HEK293T (cell line): ENCODE results near the gene ZNF333.

Experiments
- ARNT ChIP-seq: fragments of 450-650 bp; IDR thresholded peaks from 2 replicates; pipeline ENCODE4 v1.6.1; 2017; ENCODE audit warnings: mild to moderate bottlenecking
- BHLHE40 ChIP-seq: fragments of 450-650 bp; IDR thresholded peaks from 2 replicates; pipeline ENCODE4 v1.6.1; 2016; ENCODE audit warnings: mild to moderate bottlenecking, moderate library complexity, borderline replicate concordance
- CTBP1 ChIP-seq: fragments of 450-650 bp; IDR thresholded peaks from 2 replicates; pipeline ENCODE4 v1.6.1; 2016; ENCODE audit warnings: borderline replicate concordance
- ELF4 ChIP-seq: fragments of 450-650 bp; IDR thresholded peaks from 2 replicates; pipeline ENCODE4 v1.6.1; 2017; ENCODE audit warnings: antibody characterized with exemption
- FOXA1 ChIP-seq: fragments of 450-650 bp; IDR thresholded peaks from 2 replicates; pipeline ENCODE4 v1.6.1; 2016; ENCODE audit warnings: mild to moderate bottlenecking
- FOXK2 ChIP-seq: fragments of 450-650 bp; IDR thresholded peaks from 2 replicates; pipeline ENCODE4 v1.6.1; 2016; ENCODE audit warnings: mild to moderate bottlenecking
- FOXM1 ChIP-seq: fragments of 450-650 bp; IDR thresholded peaks from 2 replicates; pipeline ENCODE4 v1.6.1; 2017; ENCODE audit warnings: mild to moderate bottlenecking, borderline replicate concordance
- L3MBTL2 ChIP-seq: fragments of 450-650 bp; conservative IDR thresholded peaks from 2 replicates; pipeline ENCODE4 v1.6.1; 2016; ENCODE audit warnings: mild to moderate bottlenecking
- NFRKB ChIP-seq: fragments of 450-650 bp; IDR thresholded peaks from 2 replicates; pipeline ENCODE4 v1.6.1; 2016; ENCODE audit warnings: mild to moderate bottlenecking, moderate library complexity
- SP1 ChIP-seq: fragments of 450-650 bp; IDR thresholded peaks from 2 replicates; pipeline ENCODE4 v1.6.1; 2017
- SUZ12 ChIP-seq: fragments of 450-650 bp; IDR thresholded peaks from 2 replicates; pipeline ENCODE4 v1.6.1; 2016; ENCODE audit warnings: mild to moderate bottlenecking
- TARDBP ChIP-seq: fragments of 450-650 bp; IDR thresholded peaks from 2 replicates; pipeline ENCODE4 v1.6.1; 2016

DNA sequence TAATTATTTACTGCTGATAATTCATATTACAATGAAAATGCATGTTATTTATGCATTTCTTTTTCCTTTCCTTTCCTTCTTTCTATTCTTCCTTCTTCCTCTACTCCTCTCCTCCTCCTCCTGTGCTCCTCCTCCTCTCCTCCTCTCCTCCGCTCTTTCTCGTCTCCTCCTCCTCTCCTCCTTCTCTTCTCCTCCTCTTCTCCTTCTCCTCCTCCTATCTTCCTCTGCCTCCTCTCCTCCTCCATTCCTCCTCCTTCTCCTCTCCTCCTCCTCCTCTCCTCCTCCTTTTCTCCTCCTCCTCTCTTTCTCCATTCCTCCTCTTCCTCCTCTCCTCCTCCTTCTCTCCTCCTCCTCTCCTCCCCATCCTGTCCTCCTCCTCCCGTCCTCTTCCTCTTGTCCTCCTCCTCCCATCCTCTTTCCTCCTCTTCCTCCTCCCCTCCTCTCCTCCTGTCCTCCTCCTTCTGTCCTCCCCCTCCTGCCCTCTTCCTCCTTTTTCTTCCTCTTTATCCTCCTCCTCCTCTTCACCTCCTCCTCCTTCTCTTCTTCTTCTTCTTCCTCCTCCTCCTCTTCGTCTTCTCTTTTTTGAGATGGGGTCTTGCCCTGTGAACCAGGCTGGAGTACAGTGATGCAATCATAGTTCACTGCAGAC lies 73.8 kb downstream of the ZNF333 start:
- TF ChIP-seq L3MBTL2 (no peak), ELF4 (no peak), BHLHE40 (no peak), SP1 (no peak), SUZ12 (no peak), FOXM1 (no peak), FOXK2 (no peak), CTBP1 (no peak), NFRKB (no peak), ARNT (no peak), TARDBP (no peak), FOXA1 (no peak)
